IMR-90 (cell line): ENCODE measurements around the gene JAKMIP2. TPM values are rescaled to one million over a fixed set of nuclear protein-coding genes. Genes with fewer than 3 reads are reported as not detected.

Experiments
- ATAC-seq: fragments of 200-7000 bp; cut with Tn5 transposase; 2 replicates; pipeline ENCODE4 v1.9.1; 2020; ENCODE audit warnings: low read depth, mild to moderate bottlenecking, moderate library complexity
- BruUV-seq: library from RNA; stranded (reverse); fragments of 400-500 nt; replicated peaks from 2 replicates; lab custom pipeline; 2021; lab: Mats Ljungman, UMichigan
- CTCF ChIA-PET: fragments of 300-600 bp; formaldehyde crosslinking; extraction: SDS; loops from one replicate; lab custom pipeline; 2021; ENCODE audit warnings: antibody characterized with exemption; lab: Yijun Ruan, JAX
- POLR2A ChIA-PET: fragments of 300-600 bp; sonication (Branson Sonifier 250); formaldehyde crosslinking; loops from one replicate; lab custom pipeline; 2022; ENCODE audit warnings: antibody characterized with exemption; ENCODE audit not compliant: unreplicated experiment; lab: Charles Lee
- DNase-seq: peaks from one replicate; pipeline ENCODE4 v3.0.0; 2013
- H2AFZ ChIP-seq: replicated peaks from 2 replicates; pipeline ENCODE3; 2013; ENCODE audit warnings: low read length, mild to moderate bottlenecking; ENCODE audit not compliant: poor library complexity
- H2AK5ac ChIP-seq: 2 replicates; pipeline ENCODE4 v1.6.1; 2013; ENCODE audit warnings: low read depth, low read length, inconsistent platforms
- H2AK9ac ChIP-seq: replicated peaks from 2 replicates; pipeline ENCODE3; 2013; ENCODE audit warnings: mild to moderate bottlenecking, low read depth, low read length, moderate library complexity; ENCODE audit not compliant: poor library complexity
- H2BK120ac ChIP-seq: 2 replicates; pipeline ENCODE4 v1.6.1; 2013; ENCODE audit warnings: low read depth, low read length, inconsistent platforms
- H2BK15ac ChIP-seq: 3 replicates; pipeline ENCODE4 v1.6.1; 2013; ENCODE audit warnings: low read depth, low read length, inconsistent platforms
- H2BK20ac ChIP-seq: 2 replicates; pipeline ENCODE4 v1.6.1; 2013; ENCODE audit warnings: low read depth, mild to moderate bottlenecking, inconsistent platforms, low read length, moderate library complexity
- H2BK5ac ChIP-seq: 2 replicates; pipeline ENCODE4 v1.6.1; 2013; ENCODE audit warnings: mild to moderate bottlenecking, low read depth, low read length, inconsistent platforms; ENCODE audit not compliant: poor library complexity, severe bottlenecking
- H3K14ac ChIP-seq: replicated peaks from 2 replicates; pipeline ENCODE4 v1.6.1; 2013; ENCODE audit warnings: low read depth, low read length, inconsistent platforms
- H3K18ac ChIP-seq: 2 replicates; pipeline ENCODE4 v1.6.1; 2013; ENCODE audit warnings: low read depth, low read length, control low read depth
- H3K23ac ChIP-seq: 2 replicates; pipeline ENCODE4 v1.6.1; 2013; ENCODE audit warnings: low read depth, low read length, inconsistent platforms
- H3K27ac ChIP-seq: 2 replicates; pipeline ENCODE4 v1.5.1; 2013; ENCODE audit warnings: mild to moderate bottlenecking, control low read depth, low read length; ENCODE audit not compliant: insufficient read depth
- H3K27me3 ChIP-seq: 2 replicates; pipeline ENCODE4 v1.6.1; 2013; ENCODE audit warnings: low read length; ENCODE audit not compliant: control insufficient read depth, insufficient read depth
- H3K36me3 ChIP-seq: 2 replicates; pipeline ENCODE4 v1.6.1; 2013; ENCODE audit warnings: low read length, mixed read lengths; ENCODE audit not compliant: control insufficient read depth, insufficient read depth
- H3K4ac ChIP-seq: 2 replicates; pipeline ENCODE4 v1.6.1; 2013; ENCODE audit warnings: low read depth, low read length, inconsistent platforms
- H3K4me1 ChIP-seq: 2 replicates; pipeline ENCODE4 v1.6.1; 2013; ENCODE audit warnings: low read length, mixed read lengths; ENCODE audit not compliant: control insufficient read depth, insufficient read depth
- H3K4me2 ChIP-seq: 2 replicates; pipeline ENCODE4 v1.6.1; 2013; ENCODE audit warnings: low read depth, mild to moderate bottlenecking, control low read depth, low read length, moderate library complexity
- H3K4me3 ChIP-seq: 2 replicates; pipeline ENCODE4 v1.5.1; 2013; ENCODE audit warnings: low read depth, mild to moderate bottlenecking, control low read depth, low read length, moderate library complexity; ENCODE audit not compliant: insufficient read depth
- H3K56ac ChIP-seq: 2 replicates; pipeline ENCODE4 v1.6.1; 2013; ENCODE audit warnings: low read length, inconsistent platforms; ENCODE audit not compliant: insufficient read depth; ENCODE audit errors: extremely low read depth
- H3K79me1 ChIP-seq, 2 experiments: 2 replicates each; pipeline ENCODE4 v1.6.1; 2013; ENCODE audit warnings: low read length in 2 of 2, inconsistent platforms in 1 of 2, low read depth in 1 of 2
- H3K9ac ChIP-seq: 2 replicates; pipeline ENCODE4 v1.6.1; 2013; ENCODE audit warnings: low read depth, low read length, control low read depth
- H3K9me1 ChIP-seq: 2 replicates; pipeline ENCODE4 v1.6.1; 2013; ENCODE audit warnings: low read length, inconsistent platforms; ENCODE audit not compliant: insufficient read depth
- H3K9me3 ChIP-seq: 2 replicates; pipeline ENCODE4 v1.6.1; 2013; ENCODE audit warnings: low read length; ENCODE audit not compliant: control insufficient read depth, insufficient read depth
- H4K20me1 ChIP-seq: 2 replicates; pipeline ENCODE4 v1.6.1; 2013; ENCODE audit warnings: low read length, inconsistent platforms; ENCODE audit not compliant: insufficient read depth
- H4K5ac ChIP-seq: 2 replicates; pipeline ENCODE4 v1.6.1; 2013; ENCODE audit warnings: mild to moderate bottlenecking, low read depth, low read length, control low read depth
- H4K8ac ChIP-seq, 2 experiments: 2 replicates each; pipeline ENCODE4 v1.6.1; 2013; ENCODE audit warnings: low read depth in 2 of 2, low read length in 2 of 2, control low read depth in 1 of 2, inconsistent platforms in 1 of 2
- H4K91ac ChIP-seq: 2 replicates; pipeline ENCODE4 v1.6.1; 2013; ENCODE audit warnings: low read depth, low read length, inconsistent platforms; ENCODE audit not compliant: insufficient read depth
- BHLHE40 ChIP-seq: fragments of 150-350 bp; IDR thresholded peaks from 2 replicates; pipeline ENCODE4 v1.6.1; 2016; ENCODE audit warnings: mild to moderate bottlenecking, low read depth, low read length
- CEBPB ChIP-seq: IDR thresholded peaks from 2 replicates; pipeline ENCODE4 v1.6.1; 2012; ENCODE audit warnings: low read depth, low read length, improper control_type of control experiment
- CHD1 ChIP-seq: IDR thresholded peaks from 2 replicates; pipeline ENCODE4 v1.6.1; 2012; ENCODE audit warnings: low read depth, low read length, improper control_type of control experiment
- CTCF ChIP-seq: conservative IDR thresholded peaks from 2 replicates; pipeline ENCODE4 v1.5.1; 2012; ENCODE audit warnings: mild to moderate bottlenecking, low read depth, low read length, improper control_type of control experiment
- FOS ChIP-seq: fragments of 150-350 bp; IDR thresholded peaks from 2 replicates; pipeline ENCODE4 v1.6.1; 2016; ENCODE audit warnings: low read depth, low read length
- MAFK ChIP-seq: IDR thresholded peaks from 2 replicates; pipeline ENCODE4 v1.6.1; 2012; ENCODE audit warnings: low read depth, low read length, improper control_type of control experiment
- MAZ ChIP-seq: IDR thresholded peaks from 2 replicates; pipeline ENCODE4 v1.6.1; 2012; ENCODE audit warnings: low read depth, mild to moderate bottlenecking, low read length, improper control_type of control experiment, moderate library complexity, borderline replicate concordance
- MXI1 ChIP-seq: IDR thresholded peaks from 2 replicates; pipeline ENCODE4 v1.6.1; 2012; ENCODE audit warnings: low read depth, mild to moderate bottlenecking, low read length, moderate library complexity, borderline replicate concordance
- NFE2L2 ChIP-seq: fragments of 150-350 bp; IDR thresholded peaks from 2 replicates; pipeline ENCODE4 v1.6.1; 2016; ENCODE audit warnings: low read depth, mild to moderate bottlenecking, low read length
- RAD21 ChIP-seq: IDR thresholded peaks from 2 replicates; pipeline ENCODE4 v1.6.1; 2012; ENCODE audit warnings: low read length, improper control_type of control experiment
- RCOR1 ChIP-seq: IDR thresholded peaks from 2 replicates; pipeline ENCODE4 v1.6.1; 2012; ENCODE audit warnings: mild to moderate bottlenecking, low read length, improper control_type of control experiment; ENCODE audit not compliant: insufficient replicate concordance
- RFX5 ChIP-seq: IDR thresholded peaks from 2 replicates; pipeline ENCODE4 v1.8.0; 2012; ENCODE audit warnings: low read depth, mild to moderate bottlenecking, low read length, moderate library complexity
- WGBS, 2 experiments: methylation state at CpG; one replicate each; pipeline versions ENCODE4 v1.1.5 to v1.1.7; 2013; ENCODE audit warnings: missing lambda C conversion rate in 2 of 2; ENCODE audit not compliant: insufficient read length in 1 of 2; ENCODE audit errors: extremely low coverage in 2 of 2; 5-methylcytosine and 5-hydroxymethylcytosine counted together
- dilution Hi-C: fragments of 300-500 bp; cut with HindIII; formaldehyde crosslinking; loops from one replicate; pipeline ENCODE4 v1.14.3; 2018; ENCODE audit warnings: low sequenced_read_pairs; ENCODE audit not compliant: unreplicated experiment
- in situ Hi-C: fragments of 300-500 bp; cut with MboI; formaldehyde crosslinking; loops from 3 replicates; pipeline ENCODE4 v1.14.3; 2019; ENCODE audit warnings: low sequenced_read_pairs, inconsistent platforms, mixed read lengths
- intact Hi-C: fragments of 100-400 bp; cut with micrococcal nuclease; formaldehyde crosslinking; loops from 2 replicates; pipeline ENCODE4 v1.10.0; 2022
- polyA plus RNA-seq, 3 experiments: library from polyadenylated mRNA; depleted of rRNA; stranded (reverse); fragments of >200 nt; gene quantifications; 2 replicates each; pipeline ENCODE4 v1.2.3, GENCODE V29; 2012; ENCODE audit warnings: low replicate concordance in 1 of 3
- total RNA-seq: library from RNA; depleted of rRNA; stranded (reverse); fragments of >200 nt; gene quantifications from 2 replicates; pipeline ENCODE4 v1.2.3, GENCODE V29; 2012
- TF ChIP-seq, protein P1 (sequence below): fragments of 150-350 bp; IDR thresholded peaks from 2 replicates; pipeline ENCODE4 v1.6.1; 2017; ENCODE audit warnings: mild to moderate bottlenecking, antibody characterized with exemption, low read length, low read depth

Gene JAKMIP2
- total and polyA plus RNA-seq, 2 of the 4 experiments (the other 2 are of a cell fraction): under 0.01 TPM; not detected in 1

- Histone ChIP-seq H3K9me1 (no peaks in the 10 kb centered on the region), H3K14ac (no peak overlapping the region), H3K4ac (no peak overlapping the region), H2BK120ac (no peak overlapping the region), H2AK9ac (no peak overlapping the region), H2BK15ac (no peak overlapping the region), H3K27ac (no peak overlapping the region), H3K9me3 (no peaks in the 10 kb centered on the region), H4K5ac (no peak overlapping the region), H3K79me1 (no peaks in the 10 kb centered on the region), H3K9ac (no peak overlapping the region), H3K36me3 (no peaks in the 10 kb centered on the region), H3K4me2 (no peak overlapping the region), H2AFZ (no peak overlapping the region), H4K20me1 (no peaks in the 10 kb centered on the region), H2BK5ac (no peak overlapping the region), H3K27me3 (no peaks in the 10 kb centered on the region; the same call in 1 of the 2 replicates), H4K8ac (no peak overlapping the region), H3K4me1 (no peaks in the 10 kb centered on the region), H2BK20ac (no peak overlapping the region), H4K91ac (no peak overlapping the region), H3K18ac (no peak overlapping the region), H3K4me3 (no peak overlapping the region), H3K56ac (no peak overlapping the region), H3K23ac (no peak overlapping the region), H2AK5ac (no peak overlapping the region)
- no TSS peak for BruUV-seq
- CTCF ChIA-PET: interaction anchor here (1.2 kb wide), 1 partner anchor 15 kb away, joined by 4 read pairs; no protein-coding TSS in a partner anchor
- intact Hi-C loops (no loop called here), in situ Hi-C loops (no loop called here), dilution Hi-C loops (no loop called here)
- POLR2A ChIA-PET: no interaction called here
- DNase-seq: no peak
- TF ChIP-seq FOS (no peak), RFX5 (no peak), CEBPB (no peak), MAZ (no peak), BHLHE40 (no peak), MAFK (no peak), MXI1 (no peak), CTCF (no peak), NFE2L2 (no peak), RAD21 (no peak), CHD1 (no peak), RCOR1 (no peak)
- TF ChIP-seq, protein P1, sequence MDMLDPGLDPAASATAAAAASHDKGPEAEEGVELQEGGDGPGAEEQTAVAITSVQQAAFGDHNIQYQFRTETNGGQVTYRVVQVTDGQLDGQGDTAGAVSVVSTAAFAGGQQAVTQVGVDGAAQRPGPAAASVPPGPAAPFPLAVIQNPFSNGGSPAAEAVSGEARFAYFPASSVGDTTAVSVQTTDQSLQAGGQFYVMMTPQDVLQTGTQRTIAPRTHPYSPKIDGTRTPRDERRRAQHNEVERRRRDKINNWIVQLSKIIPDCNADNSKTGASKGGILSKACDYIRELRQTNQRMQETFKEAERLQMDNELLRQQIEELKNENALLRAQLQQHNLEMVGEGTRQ: no peak
- WGBS, 2 experiments: no CpG with 5 or more reads among the region's 3 CpGs
- ATAC-seq: no peak
Measured at GRCh38 chr5:147642666-147643065, 139.9 kb downstream of the JAKMIP2 start.
